Heart left ventricle (tissue), 13 donors: ENCODE results near the gene STARD13.

Experiments used
- CTCF ChIP-seq, 12 donors: fragments of 200-600 bp; sonication (generic) in 4 of 12; IDR thresholded peaks; one replicate each; pipeline versions ENCODE4 v1.5.0 to v1.8.0; 2018 to 2022; ENCODE audit warnings: antibody characterized with exemption in 12 of 12, mild to moderate bottlenecking in 5 of 12
- POLR2A ChIP-seq, 2 donors: fragments of 450-650 bp; IDR thresholded peaks; one replicate each; pipeline ENCODE4 v1.6.1; 2017; ENCODE audit warnings: antibody characterized with exemption in 2 of 2, mild to moderate bottlenecking in 2 of 2, moderate library complexity in 2 of 2
- donor health status: ischemic (EF 13 %, LVEDD 7.1; RV severe dilation, severe dysfunction).
- donor health status: DM: no; HTN: yes; CAD: no.
- donor health status: DM: no; HTN: no; CAD: no.
- donor health status: ischemic (EF 25% LVEDD 6.9; RV normal size, moderate dysfunction).
- donor health status: ischemic (EF 25% LVEDD 5.7; RV mildly dilated, moderate dysfunction).
- donor health status: ischemic (EF 35%, LVEDD 5.7; RV mildly dilated, moderate dysfunction).
- donor health status: nonischemic (EF 11% LVEDD 7.7; RV severe dilation, severe dysfunction).
- donor health status: DM: yes; HTN: yes; CAD: no.
- donor health status: PGD.
- donor health status: ischemic (EF 29% LVEDD 5.4; RV normal size, mild dysfunction).
- donor health status: nonischemic (EF 23%, LVEDD 6.1; RV moderate dilation, normal function).

- TF ChIP-seq CTCF (IDR thresholded peaks at IDR 0.05) (no peak), POLR2A (IDR thresholded peaks at IDR 0.05) (no peak)
These were observed 226.7 kb downstream of the STARD13 start for GRCh38 chr13:33058776-33059327.
